Esophagus squamous epithelium (tissue), 5 donors: ENCODE data around the gene CBLB. TPM values are rescaled to one million over a fixed set of nuclear protein-coding genes. Genes with fewer than 3 reads are reported as not detected.

Source experiments
- DNase-seq: peaks from one replicate; lab custom pipeline; 2025; lab: John Stamatoyannopoulos, UW
- H3K27ac ChIP-seq, 4 donors: fragments of 200-600 bp; sonication (generic); one replicate each; pipeline ENCODE4 v1.5.1; 2016 to 2019; ENCODE audit warnings: mild to moderate bottlenecking in 1 of 4
- H3K27me3 ChIP-seq, 4 donors: fragments of 200-600 bp; sonication (generic); 1 replicate in 3 of 4; 2 replicates in 1 of 4; pipeline versions ENCODE4 v1.5.1 to v1.6.0; 2017 to 2021; ENCODE audit warnings: antibody characterized with exemption in 1 of 4
- H3K36me3 ChIP-seq, 3 donors: fragments of 200-600 bp; sonication (generic); one replicate each; pipeline ENCODE4 v1.5.1; 2016 to 2019
- H3K4me1 ChIP-seq, 3 donors: fragments of 200-600 bp; sonication (generic); one replicate each; pipeline ENCODE4 v1.5.1; 2017 to 2019
- H3K4me3 ChIP-seq, 4 donors: fragments of 200-600 bp; sonication (generic); 1 replicate in 3 of 4; 2 replicates in 1 of 4; pipeline ENCODE4 v1.5.1; 2016 to 2019; ENCODE audit warnings: mild to moderate bottlenecking in 2 of 4, moderate library complexity in 1 of 4
- H3K9me3 ChIP-seq, 3 donors: fragments of 200-600 bp; sonication (generic); one replicate each; pipeline ENCODE4 v1.5.1; 2016 to 2019
- POLR2A ChIP-seq, 4 donors: fragments of 450-650 bp; IDR thresholded peaks; one replicate each; pipeline ENCODE4 v1.6.1; 2017; ENCODE audit warnings: antibody characterized with exemption in 4 of 4, mild to moderate bottlenecking in 4 of 4, moderate library complexity in 3 of 4
- WGBS, 2 donors: methylation state at CpG; one replicate each; pipeline ENCODE4 v1.1.5; 2018; 5-methylcytosine and 5-hydroxymethylcytosine counted together
- intact Hi-C: fragments of 100-400 bp; cut with DNase I; formaldehyde crosslinking; loops from one replicate; pipeline ENCODE4 v1.15.0; 2022
- total RNA-seq, 4 donors: library from RNA; depleted of rRNA; stranded (reverse); fragments of >200 nt; gene quantifications; one replicate each; pipeline ENCODE4 v1.1.0, GENCODE V29; 2016
- TF ChIP-seq, protein P1 (sequence below), 6 experiments: fragments of 450-650 bp in 4 of 6; fragments of 200-600 bp in 2 of 6; sonication (generic) in 2 of 6; IDR thresholded peaks; one replicate each; pipeline ENCODE4 v1.5.1; 2016 to 2019; ENCODE audit warnings: antibody characterized with exemption in 6 of 6, mild to moderate bottlenecking in 4 of 6, moderate library complexity in 4 of 6
- donor health status: DM: yes; HTN: yes; CAD: no.

Gene CBLB
- total RNA-seq, 4 donors from 2014 or later: 6.7 to 29.4 (median 19.6) TPM

DNA sequence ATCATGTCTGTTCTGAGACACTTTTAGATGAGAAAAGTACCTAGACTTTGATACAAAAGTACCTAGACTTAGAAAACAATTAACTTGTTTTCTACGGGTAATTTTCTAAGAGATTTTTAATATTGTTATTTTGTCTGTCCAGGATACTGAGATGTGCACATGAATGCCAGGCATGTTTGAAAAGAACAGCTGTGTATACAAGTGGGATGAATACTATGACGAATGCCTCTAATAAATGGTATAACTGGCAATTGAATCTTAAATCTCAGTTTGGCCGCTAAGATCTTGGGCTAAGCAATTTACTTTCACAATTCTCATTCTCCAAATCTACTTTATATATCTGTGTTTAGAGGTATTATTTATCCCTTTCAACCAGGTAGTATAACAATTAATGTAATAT, 207.4 kb downstream of the CBLB start:
- intact Hi-C loops: no loop called here
- Histone ChIP-seq H3K9me3 (no peaks in the 10 kb centered on the region), H3K27me3 (no peaks in the 10 kb centered on the region), H3K4me3 (no peak overlapping the region), H3K27ac (no peak overlapping the region), H3K36me3 (peaks cover 0 to 53% (median 0%) of the 10 kb centered on the region in 3 donors), H3K4me1 (no peaks in the 10 kb centered on the region)
- no peak for TF ChIP-seq POLR2A (IDR thresholded peaks at IDR 0.05)
- TF ChIP-seq, protein P1, sequence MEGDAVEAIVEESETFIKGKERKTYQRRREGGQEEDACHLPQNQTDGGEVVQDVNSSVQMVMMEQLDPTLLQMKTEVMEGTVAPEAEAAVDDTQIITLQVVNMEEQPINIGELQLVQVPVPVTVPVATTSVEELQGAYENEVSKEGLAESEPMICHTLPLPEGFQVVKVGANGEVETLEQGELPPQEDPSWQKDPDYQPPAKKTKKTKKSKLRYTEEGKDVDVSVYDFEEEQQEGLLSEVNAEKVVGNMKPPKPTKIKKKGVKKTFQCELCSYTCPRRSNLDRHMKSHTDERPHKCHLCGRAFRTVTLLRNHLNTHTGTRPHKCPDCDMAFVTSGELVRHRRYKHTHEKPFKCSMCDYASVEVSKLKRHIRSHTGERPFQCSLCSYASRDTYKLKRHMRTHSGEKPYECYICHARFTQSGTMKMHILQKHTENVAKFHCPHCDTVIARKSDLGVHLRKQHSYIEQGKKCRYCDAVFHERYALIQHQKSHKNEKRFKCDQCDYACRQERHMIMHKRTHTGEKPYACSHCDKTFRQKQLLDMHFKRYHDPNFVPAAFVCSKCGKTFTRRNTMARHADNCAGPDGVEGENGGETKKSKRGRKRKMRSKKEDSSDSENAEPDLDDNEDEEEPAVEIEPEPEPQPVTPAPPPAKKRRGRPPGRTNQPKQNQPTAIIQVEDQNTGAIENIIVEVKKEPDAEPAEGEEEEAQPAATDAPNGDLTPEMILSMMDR (IDR thresholded peaks at IDR 0.05): no peak
- DNase-seq: no peak
- 89 to 91% methylated on average over 3 of the region's 3 CpGs for WGBS, 2 donors

GRCh38 chr3:105656651-105657504, 211.9 kb downstream of the CBLB start:
- intact Hi-C loops: no loop called here
- H3K27ac ChIP-seq: no peak overlapping the region
- no peak for DNase-seq
- H3K36me3 ChIP-seq: peaks cover 0 to 39% (median 0%) of the 10 kb centered on the region in 3 donors
- 88 to 100% methylated on average over 1 of the region's 1 CpG for WGBS, 2 donors
- TF ChIP-seq POLR2A (IDR thresholded peaks at IDR 0.05): no peak
- TF ChIP-seq, protein P1 (IDR thresholded peaks at IDR 0.05): no peak
- no peaks in the 10 kb centered on the region for H3K4me1 ChIP-seq
- no peaks in the 10 kb centered on the region for H3K27me3 ChIP-seq
- no peak overlapping the region for H3K4me3 ChIP-seq
- H3K9me3 ChIP-seq: no peaks in the 10 kb centered on the region

DNA sequence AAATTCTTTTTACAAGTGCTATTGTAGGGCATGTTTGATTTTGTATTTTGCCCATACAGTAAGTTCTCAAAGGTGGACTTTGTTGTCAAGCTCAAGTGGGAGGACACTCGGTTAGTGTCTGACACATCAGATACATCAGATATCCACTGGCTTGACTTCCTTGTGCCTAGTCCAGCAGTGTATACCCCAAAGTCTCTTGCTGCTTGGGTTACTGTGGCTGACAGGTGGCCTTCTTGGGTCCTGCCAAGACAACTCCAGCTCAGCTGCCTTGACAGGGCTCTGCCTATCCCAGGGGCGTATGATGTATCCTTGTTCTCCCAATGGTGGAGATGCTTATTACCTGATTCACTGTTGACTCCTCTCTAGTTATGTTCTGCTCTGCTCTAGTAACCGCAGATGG, 214.9 kb downstream of the CBLB start:
- 76 to 82% methylated on average over 3 of the region's 3 CpGs for WGBS, 2 donors
- TF ChIP-seq, protein P1 (IDR thresholded peaks at IDR 0.05): no peak
- no peak for TF ChIP-seq POLR2A (IDR thresholded peaks at IDR 0.05)
- DNase-seq: no peak
- Histone ChIP-seq H3K36me3 (peaks cover 0 to 23% (median 0%) of the 10 kb centered on the region in 3 donors), H3K4me1 (no peaks in the 10 kb centered on the region), H3K27me3 (no peaks in the 10 kb centered on the region), H3K4me3 (no peak overlapping the region), H3K9me3 (no peaks in the 10 kb centered on the region), H3K27ac (no peak overlapping the region)
- intact Hi-C loops: no loop called here

DNA sequence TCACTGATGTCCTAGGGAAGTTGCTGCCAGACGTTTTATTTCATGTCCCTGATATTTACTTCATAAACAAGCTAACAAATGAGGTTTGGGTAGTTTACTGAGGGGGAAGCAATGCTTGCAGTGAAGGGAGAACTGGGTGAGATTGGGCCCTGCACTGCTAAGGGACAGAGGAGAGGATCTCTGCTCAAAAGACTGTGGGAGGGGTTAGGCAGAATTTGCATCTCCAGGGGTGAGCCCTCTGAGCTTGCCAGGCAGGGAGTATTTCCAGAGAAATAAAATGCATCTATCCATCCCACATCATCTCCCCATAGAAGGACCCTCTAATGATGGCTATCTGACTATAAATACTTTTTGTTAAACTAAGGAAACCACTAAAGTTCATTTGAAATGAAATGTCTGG, 215.6 kb downstream of the CBLB start:
- intact Hi-C loops: no loop called here
- TF ChIP-seq POLR2A (IDR thresholded peaks at IDR 0.05): no peak
- TF ChIP-seq, protein P1 (IDR thresholded peaks at IDR 0.05): no peak
- 53 to 75% methylated on average over 1 of the region's 1 CpG for WGBS, 2 donors
- no peak for DNase-seq
- Histone ChIP-seq H3K27me3 (no peaks in the 10 kb centered on the region), H3K27ac (no peak overlapping the region), H3K9me3 (no peaks in the 10 kb centered on the region), H3K36me3 (peaks cover 0 to 16% (median 0%) of the 10 kb centered on the region in 3 donors), H3K4me1 (no peaks in the 10 kb centered on the region), H3K4me3 (no peak overlapping the region)

DNA sequence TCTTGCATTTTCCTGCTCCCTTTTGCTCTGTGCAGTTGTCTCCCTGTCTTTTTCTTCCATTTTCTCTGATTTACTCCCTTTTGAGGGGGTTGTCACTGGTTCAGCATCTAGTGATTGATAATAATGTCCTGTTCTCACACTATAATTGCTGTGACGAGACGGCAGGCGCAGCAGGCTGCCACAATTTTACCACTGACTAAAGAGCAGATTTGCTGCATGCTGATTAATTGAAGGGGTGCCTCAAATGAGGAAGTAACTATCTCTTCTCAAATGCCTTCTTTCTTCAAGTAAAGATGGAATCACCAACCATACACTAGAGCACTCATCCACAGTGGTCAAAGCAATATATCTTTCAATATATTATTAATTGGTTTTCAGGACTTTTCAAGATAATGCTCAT, 219.3 kb downstream of the CBLB start:
- WGBS, 2 donors: 79 to 85% methylated on average over 3 of the region's 3 CpGs
- Histone ChIP-seq H3K4me3 (no peak overlapping the region), H3K9me3 (no peaks in the 10 kb centered on the region), H3K4me1 (no peaks in the 10 kb centered on the region), H3K36me3 (no peaks in the 10 kb centered on the region), H3K27ac (no peak overlapping the region), H3K27me3 (no peaks in the 10 kb centered on the region)
- intact Hi-C loops: no loop called here
- TF ChIP-seq, protein P1 (IDR thresholded peaks at IDR 0.05): no peak
- TF ChIP-seq POLR2A (IDR thresholded peaks at IDR 0.05): no peak
- DNase-seq: no peak
